K562 (cell line): ENCODE measurements around the gene NMNAT3. TPM values are rescaled to one million over a fixed set of nuclear protein-coding genes. Genes with fewer than 3 reads are reported as not detected.

Experiments
- ATAC-seq: fragments of 200-7000 bp; cut with Tn5 transposase; 3 replicates; pipeline ENCODE4 v1.9.1; 2020; ENCODE audit warnings: moderate library complexity
- BruUV-seq: library from RNA; stranded (reverse); fragments of 400-500 nt; replicated peaks from 2 replicates; lab custom pipeline; 2021; lab: Mats Ljungman, UMichigan
- CTCF ChIA-PET: fragments of 300-600 bp; formaldehyde crosslinking; extraction: SDS; loops from one replicate; lab custom pipeline; 2021; ENCODE audit warnings: low intra/inter-chr PET ratio; lab: Yijun Ruan, JAX
- POLR2A ChIA-PET: fragments of 300-600, 350-650 bp; sonication (Branson Sonifier 250); formaldehyde crosslinking; extraction: SDS; loops from one replicate; lab custom pipeline; 2021; ENCODE audit warnings: antibody characterized with exemption, inconsistent platforms; lab: Yijun Ruan, JAX
- DNase-seq, 4 experiments: peaks; one replicate each; pipeline versions ENCODE4 v3.0.0 to v3.0.0-alpha.2; 2011 to 2018; ENCODE audit warnings: low spot score in 3 of 4, mixed read lengths in 3 of 4; ENCODE audit errors: extremely low read depth in 1 of 4
- FAIRE-seq: peaks from 2 replicates; lab custom pipeline; 2011; peaks lifted over from hg19 to GRCh38; lab: Jason Lieb, UNC
- H2AFZ ChIP-seq: 2 replicates; pipeline ENCODE4 v1.6.0; 2011; ENCODE audit warnings: low read depth, low read length, control low read depth, inconsistent platforms
- H3K27ac ChIP-seq: fragments of 200-600 bp; 3 replicates; pipeline ENCODE4 v1.8.0; 2011; ENCODE audit warnings: low read depth, mild to moderate bottlenecking, control low read depth, inconsistent platforms, low read length, moderate library complexity, mixed read lengths; ENCODE audit errors: extremely low read depth
- H3K27me3 ChIP-seq, 2 experiments: fragments of 300-600 bp in 1 of 2; 2 replicates in 1 of 2; 3 replicates in 1 of 2; pipeline versions ENCODE4 v1.6.0 to v1.8.0; 2011; ENCODE audit warnings: inconsistent platforms in 2 of 2, low read length in 2 of 2, mild to moderate bottlenecking in 1 of 2, mixed read lengths in 1 of 2, moderate library complexity in 1 of 2; ENCODE audit not compliant: control insufficient read depth in 2 of 2, insufficient read depth in 2 of 2
- H3K36me3 ChIP-seq: fragments of 300-600 bp; 3 replicates; pipeline ENCODE4 v1.8.0; 2011; ENCODE audit warnings: mild to moderate bottlenecking, low read length, inconsistent platforms; ENCODE audit not compliant: control insufficient read depth, insufficient read depth
- H3K4me1 ChIP-seq, 2 experiments: fragments of 200-600 bp in 1 of 2; replicated peaks in 1 of 2; 2 replicates in 1 of 2; 3 replicates in 1 of 2; pipeline versions ENCODE4 v1.5.1 to v1.8.0; 2011; ENCODE audit warnings: inconsistent platforms in 2 of 2, low read length in 2 of 2, mild to moderate bottlenecking in 1 of 2, mixed read lengths in 1 of 2, moderate library complexity in 1 of 2; ENCODE audit not compliant: control insufficient read depth in 2 of 2, insufficient read depth in 2 of 2
- H3K4me2 ChIP-seq: 2 replicates; pipeline ENCODE4 v1.6.1; 2011; ENCODE audit warnings: low read length, control low read depth, inconsistent platforms, mixed read lengths; ENCODE audit not compliant: insufficient read depth
- H3K4me3 ChIP-seq: fragments of 200-600 bp; sonication (generic), shearing (Covaris generic); 2 replicates; pipeline ENCODE4 v1.5.1; 2016; ENCODE audit warnings: control low read depth, inconsistent platforms
- H3K79me2 ChIP-seq: fragments of 200-600 bp; 3 replicates; pipeline ENCODE4 v1.8.0; 2011; ENCODE audit warnings: low read length, inconsistent platforms; ENCODE audit not compliant: control insufficient read depth, insufficient read depth
- H3K9ac ChIP-seq, 2 experiments: 2 replicates each; pipeline versions ENCODE4 v1.6.0 to v1.6.1; 2011; ENCODE audit warnings: low read depth in 2 of 2, low read length in 2 of 2, control low read depth in 1 of 2, inconsistent platforms in 1 of 2, mild to moderate bottlenecking in 1 of 2, mixed read lengths in 1 of 2; ENCODE audit not compliant: insufficient read depth in 1 of 2
- H3K9me1 ChIP-seq: one replicate; pipeline ENCODE4 v1.6.0; 2011; ENCODE audit warnings: inconsistent platforms, mild to moderate bottlenecking, low read length, moderate library complexity; ENCODE audit not compliant: control insufficient read depth, insufficient read depth
- H3K9me3 ChIP-seq: replicated peaks from 2 replicates; pipeline ENCODE4 v1.5.1; 2011; ENCODE audit warnings: low read depth, low read length, inconsistent platforms; ENCODE audit not compliant: control insufficient read depth, insufficient read depth
- H4K20me1 ChIP-seq: replicated peaks from 2 replicates; pipeline ENCODE4 v1.6.1; 2011; ENCODE audit warnings: low read length, inconsistent platforms, mixed read lengths; ENCODE audit not compliant: control insufficient read depth, insufficient read depth
- COPS2 ChIP-seq: fragments of 450-650 bp; conservative IDR thresholded peaks from 2 replicates; pipeline ENCODE4 v1.6.1; 2016; ENCODE audit warnings: mild to moderate bottlenecking, moderate library complexity
- ESRRB ChIP-seq: fragments of 250-450 bp; sonication (Bioruptor Pico); IDR thresholded peaks from 2 replicates; pipeline ENCODE4 v1.5.0; 2020; ENCODE audit warnings: mild to moderate bottlenecking, moderate library complexity, borderline replicate concordance
- MTA1 ChIP-seq: fragments of 450-650 bp; IDR thresholded peaks from 2 replicates; pipeline ENCODE4 v1.6.1; 2017; ENCODE audit warnings: borderline replicate concordance
- MTA2 ChIP-seq: fragments of 450-650 bp; IDR thresholded peaks from 2 replicates; pipeline ENCODE4 v1.6.1; 2016; ENCODE audit warnings: low read depth
- MXI1 ChIP-seq: IDR thresholded peaks from 2 replicates; pipeline ENCODE4 v1.6.1; 2011; ENCODE audit warnings: low read depth, mild to moderate bottlenecking, improper control_type of control experiment, low read length
- NFRKB ChIP-seq: fragments of 450-650 bp; IDR thresholded peaks from 2 replicates; pipeline ENCODE4 v1.6.1; 2016; ENCODE audit warnings: low read depth
- NRF1 ChIP-seq, 2 experiments: fragments of 450-650 bp; IDR thresholded peaks in 1 of 2; conservative IDR thresholded peaks in 1 of 2; 2 replicates each; pipeline ENCODE4 v1.6.1; 2014; ENCODE audit warnings: mild to moderate bottlenecking in 2 of 2
- ZBED1 ChIP-seq: IDR thresholded peaks from 2 replicates; pipeline ENCODE4 v1.6.1; 2014
- ZBTB26 ChIP-seq: fragments of 450-650 bp; formaldehyde crosslinking; IDR thresholded peaks from 2 replicates; pipeline ENCODE4 v1.4.0; 2022; ENCODE audit warnings: missing genetic modification characterization
- ZNF644 ChIP-seq: fragments of 200-800 bp; sonication (Bioruptor generic); IDR thresholded peaks from 2 replicates; pipeline ENCODE4 v1.6.1; 2016; ENCODE audit warnings: low read depth, missing genetic modification characterization, missing compliant biosample characterization
- WGBS: fragments of 100-300 bp; shearing (Covaris generic); methylation state at CpG from one replicate; pipeline ENCODE4 v1.1.6; 2016; ENCODE audit warnings: low coverage, mixed read lengths; ENCODE audit not compliant: insufficient coverage; ENCODE audit errors: missing lambda C conversion rate; 5-methylcytosine and 5-hydroxymethylcytosine counted together
- in situ Hi-C: fragments of 300-500 bp; cut with MboI; formaldehyde crosslinking; loops from 4 replicates; pipeline ENCODE4 v1.15.0; 2018; ENCODE audit warnings: inconsistent platforms, mixed read lengths
- intact Hi-C: fragments of 100-400 bp; cut with micrococcal nuclease; formaldehyde crosslinking; loops from 2 replicates; pipeline ENCODE4 v1.14.2; 2022
- polyA plus RNA-seq, 8 experiments: library from polyadenylated mRNA; depleted of rRNA in 4 of 8; stranded (reverse) in 5 of 8; unstranded in 3 of 8; fragments of >200 nt; fragmentation: Nextera tagmentation in 2 of 8; fragmentation: Illumina TruSeq in 1 of 8; extraction: Ambion mirVana in 2 of 8; extraction: Trizol in 1 of 8; gene quantifications; 2 replicates each; pipeline versions ENCODE4 v1.2.1 to v1.2.3, GENCODE V29; 2011 to 2014; ENCODE audit warnings: inconsistent platforms in 1 of 8, missing spikeins in 1 of 8
- total RNA-seq, 7 experiments: library from RNA; depleted of rRNA in 6 of 7; stranded (reverse); fragments of >200 nt in 6 of 7; fragmentation: Illumina TruSeq in 2 of 7; extraction: Trizol in 2 of 7; gene quantifications; 2 replicates each; pipeline versions ENCODE4 v1.2.1 to v1.2.3, GENCODE V29; 2011 to 2021; ENCODE audit warnings: low replicate concordance in 1 of 7
- TF ChIP-seq, protein P1 (sequence below), 2 experiments: fragments of 450-650 bp; IDR thresholded peaks; 2 replicates each; pipeline ENCODE4 v1.6.1; 2018; ENCODE audit warnings: mild to moderate bottlenecking in 2 of 2, low read depth in 1 of 2; ENCODE audit not compliant: partially characterized antibody in 2 of 2
- TF ChIP-seq, protein P2 (sequence below): fragments of 250-450 bp; sonication (Bioruptor Pico); IDR thresholded peaks from 2 replicates; pipeline ENCODE4 v1.8.0; 2022; ENCODE audit warnings: moderate library complexity, mild to moderate bottlenecking, inconsistent platforms
- TF ChIP-seq, protein P3 (sequence below), 3 experiments: fragments of 200-800 bp in 1 of 3; fragments of 250-450 bp in 1 of 3; fragments of 450-650 bp in 1 of 3; sonication (Bioruptor Pico) in 1 of 3; sonication (Bioruptor generic) in 1 of 3; formaldehyde crosslinking in 1 of 3; IDR thresholded peaks; 2 replicates each; pipeline versions ENCODE4 v1.6.1 to v1.8.0; 2016 to 2022; ENCODE audit warnings: mild to moderate bottlenecking in 2 of 3, missing genetic modification characterization in 2 of 3, missing compliant biosample characterization in 1 of 3, moderate library complexity in 1 of 3

Gene NMNAT3
- total and polyA plus RNA-seq, 9 of the 15 experiments (the other 6 are each of a cell fraction or from before 2014, with no cell fraction given): 2.3 to 12.5 (median 6.6) TPM

DNA sequence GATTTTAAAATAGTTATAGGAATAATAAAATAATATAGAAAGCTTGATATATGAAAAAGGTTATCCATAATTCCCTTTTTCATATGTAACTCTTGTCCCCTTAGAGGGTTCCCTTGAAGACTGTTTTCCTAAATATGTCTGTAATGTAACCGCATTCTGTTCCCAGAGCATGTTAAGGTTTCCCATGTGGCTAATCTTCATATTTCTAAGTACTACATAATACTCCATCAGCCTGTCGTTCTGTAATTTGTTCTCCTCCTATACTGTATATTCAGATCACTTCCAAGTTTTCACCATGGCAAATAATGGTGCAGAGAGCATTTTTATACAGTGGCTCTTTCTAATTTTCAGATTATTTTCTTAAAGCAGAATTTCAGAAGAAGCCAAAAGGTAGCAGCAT, 6.7 kb downstream of the NMNAT3 start:
- ATAC-seq (no peak), DNase-seq (no peak), FAIRE-seq (no peak)
- Histone ChIP-seq H4K20me1 (no peaks in the 10 kb centered on the region), H3K4me3 (no peak overlapping the region), H3K27ac (no peak overlapping the region), H3K79me2 (no peaks in the 10 kb centered on the region), H3K9ac (no peak overlapping the region), H3K9me3 (no peaks in the 10 kb centered on the region), H3K4me1 (0 out of 5 replicates have a peak, but pooled peaks cover 0 to 3% of the 10 kb centered on the region in 2 experiments), H2AFZ (no peak overlapping the region), H3K4me2 (no peak overlapping the region), H3K9me1 (no peaks in the 10 kb centered on the region), H3K36me3 (no peaks in the 10 kb centered on the region), H3K27me3 (no peaks in the 10 kb centered on the region)
- intact Hi-C loops: no loop called here
- CTCF ChIA-PET: no interaction called here
- no TSS peak for BruUV-seq
- POLR2A ChIA-PET: no interaction called here
- WGBS: 20% methylated on average over 2 of the region's 2 CpGs
- in situ Hi-C loops: no loop called here
- TF ChIP-seq NRF1 (conservative IDR thresholded peaks at IDR 0.05 in 1 of 2, IDR thresholded peaks at IDR 0.05 in 1 of 2) (no peak), ESRRB (CRISPR knock-in tag) (no peak), MXI1 (no peak), MTA2 (no peak), NFRKB (no peak), ZBED1 (no peak), COPS2 (no peak), MTA1 (no peak), ZNF644 (tag) (no peak), ZBTB26 (CRISPR knock-in tag) (no peak)
- TF ChIP-seq, protein P1, sequence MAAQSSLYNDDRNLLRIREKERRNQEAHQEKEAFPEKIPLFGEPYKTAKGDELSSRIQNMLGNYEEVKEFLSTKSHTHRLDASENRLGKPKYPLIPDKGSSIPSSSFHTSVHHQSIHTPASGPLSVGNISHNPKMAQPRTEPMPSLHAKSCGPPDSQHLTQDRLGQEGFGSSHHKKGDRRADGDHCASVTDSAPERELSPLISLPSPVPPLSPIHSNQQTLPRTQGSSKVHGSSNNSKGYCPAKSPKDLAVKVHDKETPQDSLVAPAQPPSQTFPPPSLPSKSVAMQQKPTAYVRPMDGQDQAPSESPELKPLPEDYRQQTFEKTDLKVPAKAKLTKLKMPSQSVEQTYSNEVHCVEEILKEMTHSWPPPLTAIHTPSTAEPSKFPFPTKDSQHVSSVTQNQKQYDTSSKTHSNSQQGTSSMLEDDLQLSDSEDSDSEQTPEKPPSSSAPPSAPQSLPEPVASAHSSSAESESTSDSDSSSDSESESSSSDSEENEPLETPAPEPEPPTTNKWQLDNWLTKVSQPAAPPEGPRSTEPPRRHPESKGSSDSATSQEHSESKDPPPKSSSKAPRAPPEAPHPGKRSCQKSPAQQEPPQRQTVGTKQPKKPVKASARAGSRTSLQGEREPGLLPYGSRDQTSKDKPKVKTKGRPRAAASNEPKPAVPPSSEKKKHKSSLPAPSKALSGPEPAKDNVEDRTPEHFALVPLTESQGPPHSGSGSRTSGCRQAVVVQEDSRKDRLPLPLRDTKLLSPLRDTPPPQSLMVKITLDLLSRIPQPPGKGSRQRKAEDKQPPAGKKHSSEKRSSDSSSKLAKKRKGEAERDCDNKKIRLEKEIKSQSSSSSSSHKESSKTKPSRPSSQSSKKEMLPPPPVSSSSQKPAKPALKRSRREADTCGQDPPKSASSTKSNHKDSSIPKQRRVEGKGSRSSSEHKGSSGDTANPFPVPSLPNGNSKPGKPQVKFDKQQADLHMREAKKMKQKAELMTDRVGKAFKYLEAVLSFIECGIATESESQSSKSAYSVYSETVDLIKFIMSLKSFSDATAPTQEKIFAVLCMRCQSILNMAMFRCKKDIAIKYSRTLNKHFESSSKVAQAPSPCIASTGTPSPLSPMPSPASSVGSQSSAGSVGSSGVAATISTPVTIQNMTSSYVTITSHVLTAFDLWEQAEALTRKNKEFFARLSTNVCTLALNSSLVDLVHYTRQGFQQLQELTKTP (IDR thresholded peaks at IDR 0.05; ENCODE audit: low read depth in 1 of 2, partially characterized antibody in 2 of 2): no peak
- TF ChIP-seq, protein P2, sequence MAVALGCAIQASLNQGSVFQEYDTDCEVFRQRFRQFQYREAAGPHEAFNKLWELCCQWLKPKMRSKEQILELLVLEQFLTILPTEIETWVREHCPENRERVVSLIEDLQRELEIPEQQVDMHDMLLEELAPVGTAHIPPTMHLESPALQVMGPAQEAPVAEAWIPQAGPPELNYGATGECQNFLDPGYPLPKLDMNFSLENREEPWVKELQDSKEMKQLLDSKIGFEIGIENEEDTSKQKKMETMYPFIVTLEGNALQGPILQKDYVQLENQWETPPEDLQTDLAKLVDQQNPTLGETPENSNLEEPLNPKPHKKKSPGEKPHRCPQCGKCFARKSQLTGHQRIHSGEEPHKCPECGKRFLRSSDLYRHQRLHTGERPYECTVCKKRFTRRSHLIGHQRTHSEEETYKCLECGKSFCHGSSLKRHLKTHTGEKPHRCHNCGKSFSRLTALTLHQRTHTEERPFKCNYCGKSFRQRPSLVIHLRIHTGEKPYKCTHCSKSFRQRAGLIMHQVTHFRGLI (CRISPR knock-in tag): no peak
- TF ChIP-seq, protein P3, sequence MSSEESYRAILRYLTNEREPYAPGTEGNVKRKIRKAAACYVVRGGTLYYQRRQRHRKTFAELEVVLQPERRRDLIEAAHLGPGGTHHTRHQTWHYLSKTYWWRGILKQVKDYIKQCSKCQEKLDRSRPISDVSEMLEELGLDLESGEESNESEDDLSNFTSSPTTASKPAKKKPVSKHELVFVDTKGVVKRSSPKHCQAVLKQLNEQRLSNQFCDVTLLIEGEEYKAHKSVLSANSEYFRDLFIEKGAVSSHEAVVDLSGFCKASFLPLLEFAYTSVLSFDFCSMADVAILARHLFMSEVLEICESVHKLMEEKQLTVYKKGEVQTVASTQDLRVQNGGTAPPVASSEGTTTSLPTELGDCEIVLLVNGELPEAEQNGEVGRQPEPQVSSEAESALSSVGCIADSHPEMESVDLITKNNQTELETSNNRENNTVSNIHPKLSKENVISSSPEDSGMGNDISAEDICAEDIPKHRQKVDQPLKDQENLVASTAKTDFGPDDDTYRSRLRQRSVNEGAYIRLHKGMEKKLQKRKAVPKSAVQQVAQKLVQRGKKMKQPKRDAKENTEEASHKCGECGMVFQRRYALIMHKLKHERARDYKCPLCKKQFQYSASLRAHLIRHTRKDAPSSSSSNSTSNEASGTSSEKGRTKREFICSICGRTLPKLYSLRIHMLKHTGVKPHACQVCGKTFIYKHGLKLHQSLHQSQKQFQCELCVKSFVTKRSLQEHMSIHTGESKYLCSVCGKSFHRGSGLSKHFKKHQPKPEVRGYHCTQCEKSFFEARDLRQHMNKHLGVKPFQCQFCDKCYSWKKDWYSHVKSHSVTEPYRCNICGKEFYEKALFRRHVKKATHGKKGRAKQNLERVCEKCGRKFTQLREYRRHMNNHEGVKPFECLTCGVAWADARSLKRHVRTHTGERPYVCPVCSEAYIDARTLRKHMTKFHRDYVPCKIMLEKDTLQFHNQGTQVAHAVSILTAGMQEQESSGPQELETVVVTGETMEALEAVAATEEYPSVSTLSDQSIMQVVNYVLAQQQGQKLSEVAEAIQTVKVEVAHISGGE (CRISPR knock-in tag; IDR thresholded peaks at IDR 0.05): no peak
